Embryonic facial prominence (tissue), 1 donor: ENCODE data around the gene ATF3.
"Not testable (repeated sequence)": the region's sequence is repeated elsewhere in the genome, so short reads cannot be mapped to it uniquely, and the experiment has no call there.

Experiments
- DNase-seq: peaks from one replicate; pipeline ENCODE4 v3.0.0-alpha.2; 2016; ENCODE audit errors: extremely low spot score

Gene ATF3

GRCh38 chr1:212628046-212628445, 19.5 kb downstream of the ATF3 start:
- DNase-seq: no peak

- DNase-seq: no peak
These were observed 20.4 kb downstream of the ATF3 start for GRCh38 chr1:212628813-212629415.

GRCh38 chr1:212629450-212630157, 21.0 kb downstream of the ATF3 start:
- DNase-seq: no peak

DNA sequence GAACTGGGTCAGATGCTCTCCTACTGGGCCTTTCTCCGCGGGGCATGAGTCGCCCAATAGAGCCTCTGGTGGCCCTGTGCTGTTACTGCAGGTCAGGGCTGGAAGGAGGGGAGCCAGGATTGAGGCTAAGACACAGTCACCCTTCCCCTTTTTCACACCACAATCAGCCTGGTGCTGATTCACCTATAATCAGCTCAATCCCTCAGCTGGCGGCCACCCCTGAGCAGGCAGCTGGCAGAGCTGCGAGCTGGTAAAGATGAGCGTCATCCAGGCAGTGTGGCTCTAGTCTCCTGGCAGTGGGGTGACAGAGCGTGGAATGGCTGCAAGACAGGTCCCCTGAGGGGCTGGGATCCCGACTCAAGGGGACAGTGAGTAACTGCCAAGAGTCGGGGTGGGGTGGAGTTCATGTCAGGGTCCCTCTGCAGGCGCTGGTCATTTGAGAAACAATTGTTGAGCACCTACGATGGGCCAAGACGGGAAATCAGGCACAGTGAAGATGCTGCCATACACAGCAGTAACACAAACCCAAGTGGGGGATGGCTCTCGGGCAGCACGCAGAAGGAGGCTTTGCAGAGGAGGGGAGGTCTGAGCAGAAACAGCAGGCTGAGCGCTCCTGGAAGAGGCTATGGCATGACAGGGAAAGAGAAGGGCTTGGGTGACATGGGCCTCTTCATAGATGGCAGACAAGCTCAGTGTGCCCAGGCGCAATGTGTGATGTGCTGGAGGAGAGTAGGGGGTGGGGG, 21.8 kb downstream of the ATF3 start:
- no peak for DNase-seq

- DNase-seq: no peak
These were observed 24.6 kb downstream of the ATF3 start for GRCh38 chr1:212633161-212633560.

DNA sequence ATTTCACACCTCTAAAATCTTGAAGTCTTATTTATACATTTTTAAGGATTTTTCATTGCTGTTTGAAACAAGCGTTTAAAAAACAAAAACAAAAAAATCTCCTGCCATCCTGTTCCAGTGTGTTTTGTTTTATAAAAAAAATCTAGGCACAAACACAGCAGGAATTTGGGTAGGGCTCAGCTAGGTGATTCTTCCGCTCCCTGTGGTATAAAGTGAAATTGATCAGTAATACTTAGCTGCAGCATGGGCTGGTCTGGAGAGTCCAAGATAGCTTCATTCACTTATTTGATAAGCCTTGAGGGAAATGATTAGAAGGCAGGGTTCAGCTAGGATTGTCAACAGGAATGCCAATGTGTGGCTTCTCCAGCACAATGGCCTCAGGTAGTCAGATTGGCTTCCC, 25.7 kb downstream of the ATF3 start:
- DNase-seq: no peak

DNA sequence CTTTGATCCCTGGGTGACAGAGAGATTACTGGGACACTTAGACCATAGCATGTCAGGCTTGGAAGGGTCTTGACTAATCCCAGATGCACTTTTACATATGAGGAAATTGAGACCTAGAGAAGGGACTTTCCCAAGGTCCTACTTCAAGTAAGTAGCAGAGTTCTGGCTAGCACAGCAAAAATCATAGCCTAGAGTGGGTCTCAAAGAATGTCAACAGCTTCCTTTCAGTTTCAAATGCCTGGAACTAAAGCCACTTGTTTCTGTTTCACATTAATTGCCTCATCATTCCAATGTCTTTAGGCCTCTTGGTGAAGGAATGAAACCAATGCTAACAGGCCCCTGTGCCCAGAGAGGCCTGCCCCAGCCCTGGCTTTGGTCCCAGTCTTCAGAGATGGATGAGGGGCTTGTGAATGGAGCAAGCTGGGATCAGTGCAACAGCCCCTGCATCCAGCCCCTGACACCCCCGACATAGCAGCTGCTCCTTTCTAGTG, 26.6 kb downstream of the ATF3 start:
- no peak for DNase-seq

DNA sequence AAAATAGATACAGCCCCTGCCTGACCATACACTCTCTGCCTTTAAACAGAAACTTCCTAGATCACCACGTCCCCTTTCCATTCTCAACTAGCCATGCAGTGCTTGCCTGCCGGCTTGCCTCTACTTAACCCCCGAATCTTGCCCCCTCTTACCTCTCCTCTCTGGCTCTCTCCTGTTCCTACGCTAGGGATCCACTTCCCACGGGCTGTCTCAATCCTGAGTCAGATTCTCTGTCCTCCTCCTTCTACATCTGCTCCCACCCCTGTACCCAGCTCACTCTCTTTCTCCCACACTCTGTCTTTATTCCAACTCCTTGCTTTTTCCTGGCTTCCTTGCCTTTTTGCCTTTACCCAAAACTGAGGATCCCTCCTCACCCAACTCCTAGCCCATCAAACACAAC, 29.3 kb downstream of the ATF3 start:
- no peak for DNase-seq

DNA sequence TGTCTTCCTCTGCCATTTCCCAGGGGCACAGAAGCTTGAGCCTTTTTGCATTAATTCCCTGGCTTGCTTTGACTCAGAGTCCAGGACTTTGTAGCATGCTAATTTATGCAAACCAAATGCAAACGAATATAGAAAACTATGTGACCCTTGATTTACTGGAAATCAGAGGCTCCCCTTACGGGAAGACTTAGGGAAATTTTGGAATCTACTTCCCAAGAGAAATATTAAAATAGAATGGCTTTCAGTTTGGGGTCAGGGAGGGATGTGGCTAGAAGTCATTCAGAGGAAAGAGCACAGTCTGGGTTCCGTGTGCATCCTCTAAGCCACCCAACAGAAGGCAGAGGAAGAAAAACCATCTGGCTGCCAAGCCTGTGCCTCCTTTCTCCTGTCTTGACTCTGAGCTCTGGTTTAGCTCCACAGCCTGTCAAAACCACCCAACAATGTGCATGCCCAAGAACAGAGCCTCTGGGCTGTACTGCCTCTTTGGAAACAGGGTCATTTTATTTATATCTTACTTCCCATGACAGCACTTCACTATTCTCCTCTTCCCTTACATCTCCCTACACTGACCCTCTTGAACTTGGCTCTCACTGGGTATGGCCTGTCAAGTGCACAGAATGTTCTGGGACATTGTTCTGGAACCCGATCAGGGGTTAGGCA, 30.1 kb downstream of the ATF3 start:
- DNase-seq: no peak

DNA sequence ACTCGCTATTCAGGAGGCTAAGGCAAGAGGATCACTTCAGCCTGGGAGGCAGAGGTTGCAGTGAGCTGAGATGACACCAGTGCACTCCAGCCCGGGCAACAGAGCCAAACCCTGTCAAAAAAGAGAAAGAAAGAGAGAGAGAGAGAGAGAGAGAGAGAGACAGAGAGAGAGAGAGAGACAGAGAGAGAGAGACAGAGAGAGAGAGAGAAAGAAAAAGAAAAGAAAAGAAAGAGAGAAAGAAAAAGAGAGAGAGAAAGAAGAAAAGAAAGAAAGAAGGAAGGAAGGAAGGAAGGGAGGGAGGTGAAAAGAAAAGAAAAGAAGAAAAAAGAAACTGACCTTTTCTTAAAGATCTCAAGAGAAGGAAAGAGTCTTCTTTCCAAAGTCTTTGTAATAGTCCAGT, 31.0 kb downstream of the ATF3 start:
- DNase-seq: not testable (repeated sequence)

GRCh38 chr1:212640223-212640878, 31.8 kb downstream of the ATF3 start:
- DNase-seq: no peak

- DNase-seq: no peak
These were observed 33.4 kb downstream of the ATF3 start for GRCh38 chr1:212641956-212642355.

DNA sequence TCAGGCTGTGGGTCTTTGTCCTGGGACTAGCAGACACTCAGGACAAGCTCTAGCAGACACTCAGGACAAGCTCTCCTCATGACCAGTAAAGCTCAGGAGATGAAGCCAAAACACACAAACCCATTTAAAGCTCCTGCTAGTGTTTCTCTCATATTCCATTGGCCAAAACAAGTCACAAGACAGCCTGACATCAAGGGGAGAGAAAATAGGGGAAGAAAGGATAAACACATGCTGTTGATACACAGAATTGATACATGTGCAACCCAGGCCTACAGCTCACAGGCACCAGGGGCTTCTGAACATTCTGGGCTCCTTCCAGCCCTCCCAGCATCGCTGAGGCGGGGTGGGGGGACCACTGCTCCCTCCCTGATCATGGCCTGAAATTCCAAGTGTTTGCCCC, 35.3 kb downstream of the ATF3 start:
- no peak for DNase-seq

DNA sequence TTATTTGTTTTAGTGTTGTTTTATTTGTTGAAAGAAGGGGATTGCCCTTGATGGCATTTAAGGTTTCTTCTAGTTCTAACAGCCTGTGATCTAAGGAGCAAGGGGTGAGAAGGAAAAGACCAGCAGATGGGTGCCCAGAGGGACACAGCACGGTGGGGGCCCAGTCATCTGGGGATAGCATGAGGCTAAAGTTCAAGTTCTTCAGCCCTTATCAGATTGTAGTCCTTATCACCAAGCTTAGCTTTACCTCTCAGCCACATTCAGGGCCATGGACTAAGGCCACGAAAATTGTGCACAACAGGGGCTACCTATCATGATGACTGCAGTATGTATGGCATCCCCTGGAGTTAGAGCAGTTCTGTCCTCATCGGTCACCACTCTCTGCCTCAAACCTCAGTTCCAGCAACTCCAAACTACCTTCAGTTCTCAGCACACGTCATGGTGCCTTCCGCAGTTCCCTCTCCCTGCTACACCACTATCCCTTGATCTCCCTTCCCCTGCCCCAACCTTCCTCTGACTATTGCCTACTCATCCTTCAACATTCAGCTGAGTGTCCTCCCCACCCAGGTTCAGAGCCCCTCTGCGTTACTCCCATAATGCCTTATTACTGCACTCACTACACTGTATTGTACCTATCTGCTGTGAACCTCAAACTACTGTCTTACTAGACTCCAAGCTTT, 36.4 kb downstream of the ATF3 start:
- no peak for DNase-seq

- DNase-seq: no peak
These were observed 37.3 kb downstream of the ATF3 start for GRCh38 chr1:212645546-212646543.

- DNase-seq: no peak
These were observed 38.0 kb downstream of the ATF3 start for GRCh38 chr1:212646588-212646987.

DNA sequence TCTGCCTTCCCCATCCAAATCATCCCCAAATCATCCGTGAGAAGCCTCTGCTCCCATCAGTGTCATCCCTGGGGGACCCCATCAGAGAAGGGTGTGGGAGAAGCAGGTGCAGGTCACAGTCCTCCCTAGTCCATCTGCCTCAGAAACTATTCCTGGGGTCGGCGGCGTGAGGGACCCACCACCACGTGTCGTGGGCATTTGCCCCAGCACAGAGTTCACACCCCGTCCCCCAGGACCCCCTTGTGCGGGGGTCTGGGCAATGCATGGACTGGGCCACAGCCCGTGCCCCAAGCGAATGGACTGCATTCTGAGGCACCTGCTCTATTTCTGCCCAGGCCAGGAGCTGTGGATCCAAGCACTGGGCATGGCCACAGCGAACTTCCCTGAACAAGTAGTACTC, 38.4 kb downstream of the ATF3 start:
- DNase-seq: no peak

DNA sequence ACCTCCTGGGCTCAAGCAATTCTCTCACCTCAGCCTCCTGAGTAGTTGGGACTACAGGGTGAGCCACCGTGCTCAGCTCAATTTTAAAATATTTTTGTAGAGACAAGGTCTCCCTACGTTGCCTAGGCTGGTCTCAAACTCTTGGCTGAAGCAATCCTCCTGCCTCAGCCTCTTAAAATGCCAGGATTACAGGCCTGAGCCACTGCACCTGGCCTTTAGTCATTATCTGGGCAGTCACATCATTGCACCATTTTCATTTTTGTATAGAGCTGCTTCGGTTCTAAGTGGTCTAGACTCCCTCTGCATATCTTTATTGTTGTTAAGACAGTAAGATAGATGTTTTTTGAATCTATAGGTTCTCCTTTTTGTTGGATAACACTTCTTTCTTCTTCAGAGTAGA, 39.9 kb downstream of the ATF3 start:
- DNase-seq: no peak

GRCh38 chr1:212649020-212649419, 40.5 kb downstream of the ATF3 start:
- DNase-seq: no peak

- no peak for DNase-seq
These were observed 41.7 kb downstream of the ATF3 start for GRCh38 chr1:212650228-212650627.
